ENCODE data around the gene PRKAR2A.

The PRKAR2A gene

GRCh38 chr3:48847504-48848423 is at the start of gene PRKAR2A:
PRKAR2A (minus strand) TSS chr3:48847874; CDS start chr3:48847596, 278 bp downstream.
- DNase-seq (ENCODE audit: low read depth, low spot score) = peak; percentile 57

- DNase-seq (ENCODE audit: low read depth, low spot score) = no peak
These were observed 49.3 kb upstream of the PRKAR2A start for GRCh38 chr3:48896936-48897335.

- DNase-seq (ENCODE audit: low read depth, low spot score) = no peak
These were observed 46.8 kb upstream of the PRKAR2A start for GRCh38 chr3:48894516-48894915.

- DNase-seq (ENCODE audit: low read depth, low spot score) = no peak
These were observed 43.9 kb upstream of the PRKAR2A start for GRCh38 chr3:48891606-48892005.

GRCh38 chr3:48885753-48886152 is 38.1 kb upstream of the PRKAR2A start:
- no peak for DNase-seq (ENCODE audit: low read depth, low spot score)

GRCh38 chr3:48881652-48882114 is 34.0 kb upstream of the PRKAR2A start:
- no peak for DNase-seq (ENCODE audit: low read depth, low spot score)

- no peak for DNase-seq (ENCODE audit: low read depth, low spot score)
These were observed 33.3 kb upstream of the PRKAR2A start for GRCh38 chr3:48881006-48881405.

GRCh38 chr3:48879994-48880377 is 32.3 kb upstream of the PRKAR2A start:
- DNase-seq (ENCODE audit: low read depth, low spot score) = no peak

- DNase-seq (ENCODE audit: low read depth, low spot score) = no peak
These were observed 31.8 kb upstream of the PRKAR2A start for GRCh38 chr3:48879307-48879993.

- DNase-seq (ENCODE audit: low read depth, low spot score) = no peak
These were observed 30.0 kb upstream of the PRKAR2A start for GRCh38 chr3:48877671-48878070.

- no peak for DNase-seq (ENCODE audit: low read depth, low spot score)
These were observed 15.4 kb upstream of the PRKAR2A start for GRCh38 chr3:48863122-48863521.

- DNase-seq (ENCODE audit: low read depth, low spot score) = no peak
These were observed 11.5 kb upstream of the PRKAR2A start for GRCh38 chr3:48859206-48859605.

GRCh38 chr3:48858709-48859108 is 11.0 kb upstream of the PRKAR2A start:
- DNase-seq (ENCODE audit: low read depth, low spot score) = no peak

GRCh38 chr3:48857641-48858040 is 10.0 kb upstream of the PRKAR2A start:
- no peak for DNase-seq (ENCODE audit: low read depth, low spot score)

GRCh38 chr3:48856469-48856868 is 8.8 kb upstream of the PRKAR2A start:
- no peak for DNase-seq (ENCODE audit: low read depth, low spot score)

GRCh38 chr3:48855681-48856447 is 8.2 kb upstream of the PRKAR2A start:
- DNase-seq (ENCODE audit: low read depth, low spot score) = no peak

GRCh38 chr3:48852151-48852550 is 4.5 kb upstream of the PRKAR2A start:
- DNase-seq (ENCODE audit: low read depth, low spot score) = no peak

- DNase-seq (ENCODE audit: low read depth, low spot score) = no peak
These were observed 3.7 kb upstream of the PRKAR2A start for GRCh38 chr3:48851407-48851806.

GRCh38 chr3:48848816-48849515 is 1.3 kb upstream of the PRKAR2A start:
- no peak for DNase-seq (ENCODE audit: low read depth, low spot score)

- DNase-seq (ENCODE audit: low read depth, low spot score) = peak; percentile 8
These were observed 596 bp downstream of the PRKAR2A start for GRCh38 chr3:48847053-48847503.

GRCh38 chr3:48845170-48845569 is 2.5 kb downstream of the PRKAR2A start:
- DNase-seq (ENCODE audit: low read depth, low spot score) = no peak
